ENCODE results near the gene TMEM132E.

The TMEM132E gene

DNA sequence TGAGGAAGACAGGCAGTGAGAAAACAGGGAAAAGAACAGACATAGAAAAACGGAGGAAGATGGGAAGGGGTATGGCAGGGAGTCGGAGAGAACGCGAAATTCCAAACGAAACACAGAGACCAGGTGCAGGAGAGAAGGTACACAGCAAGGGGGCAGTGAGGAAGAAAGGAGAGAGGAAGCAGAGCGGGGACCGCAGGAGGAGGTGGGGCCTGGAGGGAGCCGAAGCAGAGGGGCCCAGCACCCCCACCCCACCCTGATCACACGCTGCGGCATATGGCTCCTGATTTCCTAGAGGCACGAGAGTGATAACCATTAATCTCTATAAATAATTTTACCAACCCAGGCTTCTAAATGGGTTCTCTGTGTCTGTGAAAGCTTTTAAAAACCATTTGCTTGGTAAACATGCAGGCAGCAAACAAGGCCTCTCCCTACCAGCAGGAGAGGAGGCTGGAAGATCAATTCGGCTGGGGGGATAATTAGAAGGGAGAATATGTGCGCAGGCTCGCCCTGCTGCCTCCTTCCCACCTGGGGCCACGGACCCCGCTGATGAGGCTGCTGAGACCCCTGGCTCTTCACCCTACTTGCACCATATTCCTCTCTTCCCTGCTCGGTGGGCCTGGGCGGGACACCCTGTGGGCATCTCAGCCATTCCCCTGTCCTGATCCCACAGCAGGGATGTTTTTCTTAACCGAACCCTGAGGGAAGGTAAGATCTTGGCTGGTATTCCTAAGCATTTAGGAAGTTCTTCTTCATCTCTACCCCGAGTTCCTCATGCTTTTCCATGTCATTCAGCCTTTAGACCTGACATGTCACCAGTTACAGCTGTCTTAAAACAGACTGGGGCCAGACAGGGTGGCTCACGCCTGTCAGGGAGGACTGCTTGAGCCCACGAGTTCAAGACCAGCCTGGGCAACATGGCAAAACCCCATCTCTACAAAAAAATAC, 86.7 kb downstream of the TMEM132E start:
- DNase-seq = no peak

DNA sequence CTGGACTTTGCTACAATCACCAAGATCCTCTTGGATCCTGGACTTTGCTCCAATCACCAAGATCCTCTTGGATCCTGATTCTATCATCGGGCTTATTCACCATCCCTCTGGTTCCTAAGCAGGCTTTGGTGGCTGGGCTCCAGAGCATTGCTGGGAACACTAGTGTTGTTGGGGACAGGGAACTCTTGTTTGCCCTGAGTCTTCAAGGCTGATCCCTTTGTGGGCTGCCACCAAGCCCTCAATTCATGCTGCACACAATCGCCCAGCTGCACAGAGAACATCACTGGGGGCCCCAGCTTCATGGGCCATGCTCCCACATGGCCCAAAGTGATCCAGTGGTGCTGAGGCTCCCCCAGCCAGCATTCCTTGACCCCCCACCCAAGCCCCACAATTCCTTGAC, 88.3 kb downstream of the TMEM132E start:
- no peak for DNase-seq

DNA sequence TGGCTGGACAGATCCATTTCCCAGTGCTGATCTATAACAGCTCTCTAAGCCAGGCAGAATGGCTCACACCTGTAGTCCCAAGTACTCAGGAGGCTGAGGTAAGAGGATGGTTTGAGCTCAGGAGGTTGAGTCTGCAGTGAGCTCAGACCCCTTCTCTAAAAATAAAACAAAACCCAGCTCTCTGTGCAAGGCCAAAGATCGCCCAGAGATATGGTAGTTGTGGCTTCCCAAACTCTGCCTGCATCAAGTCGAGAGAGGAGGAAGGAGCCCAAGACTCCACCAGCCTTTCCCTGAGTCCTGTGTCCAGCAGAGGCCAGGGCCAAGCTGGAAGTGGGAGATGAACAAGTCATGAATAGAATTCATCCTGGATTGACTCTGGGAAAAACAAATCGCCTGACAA, 88.8 kb downstream of the TMEM132E start:
- no peak for DNase-seq

DNA sequence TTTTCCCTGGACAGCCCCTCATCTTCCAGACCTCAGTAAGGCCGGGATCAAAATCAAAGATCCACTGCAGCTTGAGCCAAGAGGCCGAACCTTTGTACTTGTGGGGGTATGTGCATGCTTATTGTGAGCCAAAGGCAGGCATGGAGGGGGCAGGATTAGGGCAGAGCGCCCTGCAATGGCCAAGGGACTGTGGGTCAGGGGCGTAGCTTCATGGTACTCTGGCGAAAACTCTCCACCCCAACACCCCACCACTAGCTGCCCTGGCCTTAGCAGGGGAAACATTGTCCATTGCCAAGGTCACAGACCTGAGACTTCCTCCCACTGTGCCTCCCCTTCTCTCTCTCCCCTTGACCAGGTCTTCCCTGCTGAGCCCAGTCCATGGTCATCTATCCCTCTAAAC, 90.1 kb downstream of the TMEM132E start:
- no peak for DNase-seq

DNA sequence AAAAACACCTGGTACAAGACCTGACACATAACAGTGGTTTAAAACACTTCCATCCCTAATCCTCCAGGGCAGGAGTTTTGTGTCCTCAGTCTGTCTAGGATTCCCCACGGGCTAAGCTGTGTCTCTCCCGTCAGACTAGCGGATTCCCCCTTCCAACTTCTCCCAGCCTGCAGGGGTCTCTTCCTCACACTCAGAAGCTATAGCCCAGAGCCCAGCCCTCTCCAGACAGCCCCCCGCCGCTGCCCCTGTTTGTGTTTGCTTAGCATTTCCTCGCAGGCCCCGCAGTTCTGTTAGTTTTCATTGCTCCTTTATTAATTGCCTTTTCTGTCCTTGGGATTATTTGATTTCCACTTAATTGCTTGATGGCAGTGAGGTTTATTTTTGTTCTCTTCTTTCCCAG, 91.2 kb downstream of the TMEM132E start:
- DNase-seq = no peak

DNA sequence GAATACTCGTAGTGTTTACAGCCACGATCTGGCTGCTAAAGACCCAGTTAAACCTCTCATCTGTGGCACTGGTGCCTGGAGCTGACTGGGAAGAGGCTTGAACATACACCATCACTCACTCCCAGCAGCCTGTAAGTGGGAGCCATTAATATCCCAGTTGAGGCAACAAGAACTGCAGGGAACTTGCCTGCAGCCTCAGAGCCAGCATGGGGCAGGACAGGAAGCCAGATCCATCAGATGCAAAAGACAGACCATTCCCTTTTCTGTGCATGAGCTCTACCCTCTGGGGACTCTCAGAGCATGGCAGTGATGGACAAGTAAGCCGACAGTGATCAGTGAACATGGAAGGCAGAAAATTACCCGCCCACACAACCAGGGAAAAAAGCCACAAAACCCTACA, 91.8 kb downstream of the TMEM132E start:
- DNase-seq = no peak

DNA sequence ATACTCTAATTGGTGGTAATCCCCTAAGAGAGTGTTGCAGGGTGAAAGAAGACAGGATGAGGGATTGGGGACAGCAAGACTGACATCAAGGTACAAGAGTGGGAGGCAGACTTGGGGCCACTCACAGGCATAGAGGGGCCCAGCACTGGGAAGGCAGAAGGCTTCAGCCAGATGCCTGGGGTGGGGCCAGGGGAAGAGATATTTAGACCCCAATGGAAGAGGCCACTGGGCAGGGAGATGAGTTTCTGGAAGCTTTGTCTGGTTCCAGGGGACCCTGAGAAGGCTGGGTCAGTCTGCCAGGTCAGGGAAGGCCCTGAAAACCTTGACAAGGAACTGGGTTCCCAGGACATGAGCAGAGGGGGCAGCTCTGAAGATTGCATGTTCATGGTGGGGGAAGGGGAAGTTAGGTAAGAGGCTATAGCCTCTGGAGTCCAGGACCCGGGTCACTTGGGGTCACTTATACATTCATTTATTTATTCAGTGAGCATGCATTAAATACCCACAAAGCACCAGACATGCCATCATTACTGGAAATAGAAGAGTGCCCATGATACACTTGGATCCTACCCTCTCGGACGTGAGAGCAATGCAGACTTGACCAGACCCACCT, 92.9 kb downstream of the TMEM132E start:
- no peak for DNase-seq

DNA sequence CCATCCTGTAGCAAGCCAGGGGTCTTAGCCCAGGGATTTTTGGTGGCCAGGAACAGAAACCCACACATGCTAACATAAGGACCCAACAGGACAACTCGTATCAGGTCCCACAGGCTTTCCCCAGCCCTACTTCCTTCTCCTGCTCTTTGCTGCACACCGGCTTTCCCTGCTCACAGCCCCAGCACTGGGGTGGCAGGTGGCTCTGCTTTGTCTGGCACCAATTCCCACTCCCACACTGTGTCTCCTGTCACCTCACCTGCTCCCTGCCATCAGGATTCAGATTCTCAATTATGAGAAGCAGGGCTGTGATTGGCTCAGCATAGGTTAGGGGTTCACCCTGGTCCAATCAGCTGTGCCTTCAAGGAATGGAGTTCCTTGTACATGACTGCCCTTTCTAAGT, 94.1 kb downstream of the TMEM132E start:
- DNase-seq = no peak

DNA sequence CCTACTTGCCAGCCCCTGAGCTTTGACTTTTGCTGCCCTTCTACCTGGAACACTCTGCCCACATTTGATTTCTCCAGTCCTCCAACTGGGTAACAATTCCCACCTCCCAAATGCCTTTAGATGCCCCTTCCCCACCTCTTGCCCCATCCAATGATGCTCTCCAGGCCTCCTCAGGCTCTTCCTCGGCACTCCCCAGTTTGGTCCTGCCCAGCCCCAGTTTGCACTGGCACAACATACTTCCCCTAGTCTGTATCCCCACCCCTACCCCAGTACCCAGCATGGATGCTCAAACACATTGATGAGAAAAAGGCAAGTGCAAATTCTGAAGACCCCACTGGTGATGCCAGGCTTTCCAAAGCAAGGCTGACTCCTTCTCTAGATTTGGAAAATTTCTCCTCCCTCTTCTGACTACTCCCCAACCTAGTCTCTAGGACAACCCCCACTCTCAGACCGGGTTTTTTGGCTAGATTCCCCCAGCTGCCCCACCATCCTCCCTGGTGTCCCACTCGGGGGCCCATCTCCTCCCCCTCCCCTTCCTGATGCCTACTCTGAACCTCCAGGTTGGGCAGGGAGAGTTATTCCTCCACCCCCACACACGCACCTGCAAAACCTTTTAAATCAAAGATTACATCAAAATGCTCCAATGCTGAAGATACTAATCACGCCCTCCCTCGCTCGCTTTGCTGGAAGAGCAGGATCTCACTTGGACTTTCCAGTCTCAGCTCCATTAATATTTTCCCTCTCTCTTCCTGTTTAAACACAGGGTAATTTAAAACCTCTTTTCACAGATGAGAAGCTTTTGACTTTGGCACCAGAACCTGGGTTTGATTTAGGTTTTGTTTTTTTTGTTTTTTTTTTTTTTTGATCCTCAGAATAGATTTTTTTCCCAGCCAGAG, 94.9 kb downstream of the TMEM132E start:
- DNase-seq = no peak

DNA sequence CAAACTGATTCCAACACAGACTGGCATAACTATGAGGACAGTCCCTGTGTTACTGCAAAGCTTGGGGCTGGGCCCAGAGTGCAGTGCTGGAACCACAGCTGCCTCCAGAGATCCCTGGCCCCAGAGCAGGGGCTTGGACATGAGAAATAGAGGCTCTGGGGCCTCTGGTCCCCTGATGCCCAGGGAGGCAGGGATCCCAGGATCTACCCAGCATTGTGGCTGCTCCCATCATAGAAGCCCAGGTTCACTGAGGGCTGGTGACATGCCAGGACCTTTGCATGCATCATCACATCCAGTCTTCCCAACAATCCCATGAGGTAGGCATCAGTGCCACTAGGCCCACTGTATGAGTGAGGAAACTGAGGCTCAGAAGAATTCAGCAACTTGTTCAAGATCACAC, 95.8 kb downstream of the TMEM132E start:
- no peak for DNase-seq

DNA sequence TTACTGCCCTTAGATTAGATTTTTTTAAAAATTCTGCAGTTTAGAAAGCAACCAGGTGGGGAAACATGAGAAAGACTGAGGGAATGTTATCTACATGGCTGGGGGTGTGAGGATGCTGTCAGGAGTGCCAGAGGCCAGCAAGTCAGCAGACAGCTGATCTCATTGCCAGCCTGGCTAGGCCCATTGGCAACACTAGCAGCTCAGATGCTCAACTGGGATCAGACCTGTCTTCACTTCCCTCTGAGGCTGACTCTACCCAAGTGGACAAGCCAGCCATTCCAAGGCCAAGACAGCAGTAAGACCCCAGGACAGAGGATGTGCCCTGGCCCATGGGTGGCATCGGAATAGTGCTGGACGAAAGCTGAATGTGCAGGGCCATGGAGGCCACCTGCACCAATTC, 96.2 kb downstream of the TMEM132E start:
- DNase-seq = no peak

DNA sequence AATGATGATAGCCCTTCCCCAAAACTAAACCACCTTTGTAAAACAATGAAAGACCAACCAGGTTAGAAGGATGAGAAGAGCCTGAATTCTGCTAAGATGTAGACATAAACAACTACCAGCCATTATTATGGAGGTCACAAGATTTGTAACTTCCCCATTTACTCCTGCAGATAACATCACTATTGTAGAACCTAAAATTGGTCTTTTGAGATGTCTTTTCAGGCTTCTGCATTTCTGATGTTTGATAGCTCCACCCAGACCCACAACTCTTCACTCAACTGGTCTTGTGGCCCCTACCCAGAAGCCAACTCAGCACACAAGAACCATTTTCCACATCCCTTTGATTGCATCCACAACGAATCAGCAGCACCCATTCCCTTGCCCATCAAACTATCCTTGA, 100.8 kb downstream of the TMEM132E start:
- no peak for DNase-seq

DNA sequence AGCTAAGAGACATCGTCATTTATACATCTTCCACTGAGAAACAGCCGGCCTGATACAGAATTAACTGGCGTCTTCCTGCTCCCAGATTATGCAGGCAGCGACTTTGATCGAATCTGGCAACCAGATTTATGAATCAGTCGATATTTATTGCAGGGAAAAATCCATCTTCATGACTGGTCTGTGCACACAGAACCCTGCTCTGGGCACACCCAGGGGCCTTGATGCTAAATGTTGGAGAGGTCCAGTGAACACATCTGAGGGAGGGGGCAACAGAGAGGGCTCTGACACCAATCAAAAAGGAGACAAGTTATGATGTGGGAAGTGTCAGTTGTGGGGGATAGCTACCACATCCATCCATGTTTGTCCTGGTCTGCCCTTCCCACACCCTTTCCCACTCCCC, 102.9 kb downstream of the TMEM132E start:
- DNase-seq = no peak

DNA sequence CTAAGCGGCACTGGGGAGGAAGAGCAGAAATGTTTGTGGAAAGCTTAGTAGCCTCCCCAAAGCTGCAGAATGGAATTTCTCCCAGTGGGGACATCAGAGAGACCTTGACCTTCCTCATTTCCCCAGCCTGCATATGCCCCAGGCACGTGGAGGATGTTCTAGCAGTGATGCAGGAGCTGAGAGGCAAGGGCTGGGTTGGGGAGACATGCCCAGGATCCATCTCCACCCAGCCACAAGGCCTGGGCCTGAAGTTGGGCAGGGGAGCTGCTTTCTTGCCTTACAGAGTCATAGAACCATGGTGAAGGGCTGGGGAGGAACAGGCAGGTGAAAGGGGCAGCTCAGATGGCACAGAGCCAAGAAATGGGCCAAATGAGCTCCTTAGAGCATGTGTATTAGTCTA, 104.0 kb downstream of the TMEM132E start:
- no peak for DNase-seq
